A673 (cell line): ENCODE results near the gene THSD4. TPM values are rescaled to one million over a fixed set of nuclear protein-coding genes. Genes with fewer than 3 reads are reported as not detected.

Experiments
- BruUV-seq: library from RNA; stranded (reverse); fragments of 400-500 nt; replicated peaks from 2 replicates; lab custom pipeline; 2021; lab: Mats Ljungman, UMichigan
- CTCF ChIA-PET: fragments of 300-600 bp; sonication (Branson Sonifier 250); formaldehyde crosslinking; loops from one replicate; lab custom pipeline; 2022; ENCODE audit warnings: antibody characterized with exemption; lab: Charles Lee
- POLR2A ChIA-PET: fragments of 300-600 bp; sonication (Branson Sonifier 250); formaldehyde crosslinking; loops from one replicate; lab custom pipeline; 2022; ENCODE audit warnings: antibody characterized with exemption; ENCODE audit not compliant: low non-redundant PET; lab: Charles Lee
- DNase-seq: peaks from one replicate; pipeline ENCODE4 v3.0.0-alpha.2; 2015; ENCODE audit warnings: low spot score
- H3K27ac ChIP-seq: fragments of 200-600 bp; sonication (generic); 2 replicates; pipeline ENCODE4 v1.5.1; 2016; ENCODE audit warnings: mixed run types, low read depth, mild to moderate bottlenecking, mixed read lengths, antibody characterized with exemption, low read length; ENCODE audit not compliant: poor library complexity, severe bottlenecking
- H3K27me3 ChIP-seq: fragments of 200-600 bp; sonication (generic); replicated peaks from 2 replicates; pipeline ENCODE4 v1.6.1; 2017; ENCODE audit warnings: mixed run types, low read depth, mild to moderate bottlenecking, mixed read lengths, antibody characterized with exemption, low read length; ENCODE audit not compliant: insufficient read depth, poor library complexity
- H3K36me3 ChIP-seq: fragments of 200-600 bp; sonication (generic); 2 replicates; pipeline ENCODE4 v1.6.1; 2016; ENCODE audit warnings: mixed run types, mild to moderate bottlenecking, mixed read lengths, antibody characterized with exemption, low read length; ENCODE audit not compliant: insufficient read depth, poor library complexity, severe bottlenecking
- H3K4me1 ChIP-seq: fragments of 200-600 bp; sonication (generic); 2 replicates; pipeline ENCODE4 v1.6.1; 2017; ENCODE audit warnings: mixed run types, mild to moderate bottlenecking, mixed read lengths, antibody characterized with exemption, low read length; ENCODE audit not compliant: insufficient read depth, poor library complexity, severe bottlenecking
- H3K4me3 ChIP-seq: fragments of 200-600 bp; sonication (generic); 2 replicates; pipeline ENCODE4 v1.5.1; 2016; ENCODE audit warnings: low read depth, mixed run types, mild to moderate bottlenecking, mixed read lengths, low read length; ENCODE audit not compliant: poor library complexity, severe bottlenecking
- H3K9me3 ChIP-seq: fragments of 200-600 bp; sonication (generic); 2 replicates; pipeline ENCODE4 v1.6.1; 2016; ENCODE audit warnings: mixed run types, low read depth, mild to moderate bottlenecking, mixed read lengths, antibody characterized with exemption, low read length; ENCODE audit not compliant: poor library complexity, severe bottlenecking
- CTCF ChIP-seq: fragments of 300-800, 200-600 bp; sonication (generic); conservative IDR thresholded peaks from 2 replicates; pipeline ENCODE4 v1.5.1; 2017; ENCODE audit warnings: low read depth, mild to moderate bottlenecking, antibody characterized with exemption, low read length, moderate library complexity, mixed read lengths
- EZH2 ChIP-seq: fragments of 200-600 bp; sonication (generic); IDR thresholded peaks from 2 replicates; pipeline ENCODE4 v1.6.1; 2017; ENCODE audit warnings: borderline replicate concordance, low read depth, mild to moderate bottlenecking, mixed read lengths, antibody characterized with exemption, low read length; ENCODE audit not compliant: poor library complexity, severe bottlenecking
- intact Hi-C: fragments of 100-400 bp; cut with micrococcal nuclease; formaldehyde crosslinking; loops from one replicate; pipeline ENCODE4 v1.10.0; 2022; ENCODE audit not compliant: unreplicated experiment
- total RNA-seq: library from RNA; stranded (reverse); gene quantifications from 2 replicates; pipeline ENCODE4 v1.2.3, GENCODE V29; 2021

Gene THSD4
- total RNA-seq, 1 experiment from 2014 or later: 2.4 TPM

- Histone ChIP-seq H3K4me3 (no peak overlapping the region), H3K27me3 (peaks cover 58% of the 10 kb centered on the region)
- TF ChIP-seq CTCF (no peak), EZH2 (no peak)
Observed at GRCh38 chr15:71545223-71545760, 430.0 kb downstream of the THSD4 start.

DNA sequence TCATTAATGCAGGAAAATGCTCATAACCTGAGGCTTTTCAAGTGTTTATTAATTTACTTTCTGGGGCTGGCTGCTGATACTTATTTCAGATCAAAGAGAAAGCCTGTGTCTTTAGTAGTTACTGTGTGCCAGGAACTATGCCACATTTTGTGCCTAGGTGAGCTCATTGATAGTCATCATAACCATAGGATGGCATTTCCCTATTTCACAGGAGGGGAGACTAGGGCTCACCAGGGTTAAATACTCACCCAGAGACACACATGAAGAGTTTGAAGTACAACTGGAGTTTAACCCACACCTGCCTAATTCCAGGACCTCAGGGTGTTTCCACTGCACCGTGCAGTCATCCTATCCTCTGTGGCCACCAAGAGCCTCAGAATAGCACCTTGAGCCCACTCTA is 430.7 kb downstream of the THSD4 start:
- TF ChIP-seq CTCF (no peak), EZH2 (no peak)
- Histone ChIP-seq H3K4me1 (no peaks in the 10 kb centered on the region), H3K27ac (no peak overlapping the region), H3K27me3 (peaks cover 61% of the 10 kb centered on the region), H3K4me3 (no peak overlapping the region), H3K36me3 (no peaks in the 10 kb centered on the region), H3K9me3 (no peaks in the 10 kb centered on the region)
- POLR2A ChIA-PET: no interaction called here
- BruUV-seq: no TSS peak
- CTCF ChIA-PET: no interaction called here
- intact Hi-C loops: no loop called here
- DNase-seq: no peak

More at GRCh38 chr15:71545223-71545760, 430.0 kb downstream of the THSD4 start:
- ChIA-PET POLR2A (no interaction called here), CTCF (no interaction called here)
- BruUV-seq: no TSS peak
- Histone ChIP-seq H3K9me3 (no peaks in the 10 kb centered on the region), H3K4me1 (no peaks in the 10 kb centered on the region), H3K36me3 (no peaks in the 10 kb centered on the region), H3K27ac (no peak overlapping the region)
- DNase-seq: no peak
- intact Hi-C loops: no loop called here

DNA sequence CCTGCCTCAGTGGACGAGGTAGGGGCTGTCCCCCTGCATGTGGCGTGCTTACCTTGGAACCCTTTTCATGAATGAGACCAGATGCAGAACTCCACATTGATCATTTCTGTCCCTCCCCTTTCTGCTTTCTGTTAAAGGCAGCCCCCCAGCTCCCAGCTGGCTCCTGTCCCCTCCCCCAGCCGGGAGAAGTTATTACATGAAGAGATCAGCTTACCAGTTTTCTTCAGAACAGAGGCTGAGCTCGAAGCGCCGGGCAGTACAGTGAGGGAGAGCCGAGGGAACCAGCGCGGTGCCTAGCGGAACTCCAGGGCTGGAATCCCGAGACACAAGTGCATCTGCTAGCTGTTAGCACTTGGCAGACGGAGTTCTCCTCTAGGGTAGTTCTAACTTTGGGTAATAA is 431.7 kb downstream of the THSD4 start:
- H3K4me1 ChIP-seq: no peaks in the 10 kb centered on the region
- H3K4me3 ChIP-seq: no peak overlapping the region
- no peak overlapping the region for H3K27ac ChIP-seq
- H3K27me3 ChIP-seq: peaks cover 63% of the 10 kb centered on the region
- peak; percentile 11 for DNase-seq
- POLR2A ChIA-PET: no interaction called here
- intact Hi-C loops: no loop called here
- H3K36me3 ChIP-seq: no peaks in the 10 kb centered on the region
- no peak for TF ChIP-seq CTCF
- no peak for TF ChIP-seq EZH2
- H3K9me3 ChIP-seq: no peaks in the 10 kb centered on the region
- BruUV-seq: no TSS peak
- CTCF ChIA-PET: no interaction called here
